ENCODE data around the gene PSMD8. TPM values are rescaled to one million over a fixed set of nuclear protein-coding genes. Genes with fewer than 3 reads are reported as not detected.
"Not testable (repeated sequence)": the region's sequence is repeated elsewhere in the genome, so short reads cannot be mapped to it uniquely, and the experiment has no call there.

PSMD8 gene
- total RNA-seq, 2 donors from 2014 or later, result 216 to 290 TPM

DNA sequence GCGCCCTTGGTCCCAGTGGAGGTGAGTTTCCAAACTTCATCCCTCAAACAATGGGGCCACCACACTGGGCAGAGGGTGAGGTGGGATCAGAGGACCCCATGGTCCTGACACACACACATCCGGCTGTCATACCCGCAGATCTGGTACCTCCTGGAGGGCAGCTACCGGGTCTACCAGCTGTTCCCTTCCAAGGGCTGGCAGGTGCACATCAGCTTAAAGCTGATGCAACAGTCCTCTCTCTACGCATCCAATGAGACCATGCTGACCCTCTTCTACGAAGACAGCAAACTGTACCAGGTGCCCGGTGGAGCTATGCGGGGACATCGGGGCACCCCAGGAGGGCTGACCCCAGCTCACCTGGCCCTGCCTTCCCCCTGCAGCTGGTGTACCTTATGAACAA is 14.0 kb upstream of the PSMD8 start:
- intact Hi-C loops (cut with DNase I), result no loop called here
- no peak for ATAC-seq
- DNase-seq, result no peak

DNA sequence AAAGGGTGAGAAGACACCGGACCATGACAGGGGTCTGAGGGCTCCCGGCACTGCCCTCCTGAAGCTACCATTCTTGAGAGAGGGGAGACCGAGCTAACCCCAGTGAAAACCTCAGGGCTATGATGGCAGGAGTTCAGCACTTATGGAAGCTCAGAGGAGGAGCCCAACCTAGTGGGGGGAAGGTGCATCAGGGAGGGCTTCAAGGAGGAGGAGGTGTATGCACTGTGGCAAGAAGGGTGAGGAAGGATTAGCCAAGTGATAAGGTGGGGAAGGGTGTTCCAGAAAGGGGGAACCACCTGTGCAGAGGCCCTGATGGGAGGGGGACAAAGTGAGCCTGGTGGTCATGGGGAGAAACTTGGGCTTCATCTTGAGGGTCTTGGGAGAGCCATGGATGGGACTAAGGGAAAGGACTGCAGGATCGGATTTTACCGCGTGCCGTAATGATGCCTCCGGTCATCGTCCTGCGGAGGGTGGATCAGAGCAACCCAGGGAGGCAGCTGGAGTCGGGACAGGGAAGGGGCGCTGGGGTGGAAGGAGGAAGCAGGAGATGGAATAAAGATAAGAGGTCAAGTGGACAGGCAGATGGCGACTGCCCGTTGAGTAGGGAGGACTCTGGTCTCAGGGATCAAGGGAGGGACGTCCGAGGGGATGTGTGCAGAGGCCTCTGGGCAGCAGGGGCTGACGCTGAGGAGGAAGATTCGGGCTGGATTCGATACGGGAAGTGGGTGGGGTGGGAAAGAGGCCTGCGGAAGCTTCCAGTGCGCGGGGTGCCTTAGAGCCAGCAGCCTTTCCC is 13.3 kb upstream of the PSMD8 start:
- no peak for DNase-seq
- intact Hi-C loops (cut with DNase I), result no loop called here
- ATAC-seq, result peak in 1 of 2 donors; percentile 9

DNA sequence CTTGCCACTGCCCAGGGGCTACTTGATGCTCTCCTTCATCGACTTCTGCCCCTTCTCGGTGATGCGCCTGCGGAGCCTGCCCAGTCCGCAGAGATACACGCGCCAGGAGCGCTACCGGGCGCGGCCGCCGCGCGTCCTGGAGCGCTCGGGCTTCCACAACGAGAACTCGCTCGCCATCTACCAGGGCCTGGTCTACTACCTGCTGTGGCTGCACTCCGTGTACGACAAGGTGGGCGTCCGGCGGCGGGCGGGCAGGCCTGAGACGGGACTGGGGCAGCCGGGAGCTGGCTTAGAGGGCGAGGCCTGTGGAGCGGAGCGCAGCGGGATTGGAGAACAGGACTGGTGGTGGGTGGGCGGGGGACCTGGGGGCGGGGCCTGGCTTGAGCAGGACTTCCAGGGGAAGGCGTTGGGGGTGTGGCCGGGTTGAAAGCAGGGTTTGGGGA is 12.7 kb upstream of the PSMD8 start:
- DNase-seq, result peak; percentile 85
- intact Hi-C loops (cut with DNase I), result no loop called here
- peak; percentile 94 to 95 for ATAC-seq

DNA sequence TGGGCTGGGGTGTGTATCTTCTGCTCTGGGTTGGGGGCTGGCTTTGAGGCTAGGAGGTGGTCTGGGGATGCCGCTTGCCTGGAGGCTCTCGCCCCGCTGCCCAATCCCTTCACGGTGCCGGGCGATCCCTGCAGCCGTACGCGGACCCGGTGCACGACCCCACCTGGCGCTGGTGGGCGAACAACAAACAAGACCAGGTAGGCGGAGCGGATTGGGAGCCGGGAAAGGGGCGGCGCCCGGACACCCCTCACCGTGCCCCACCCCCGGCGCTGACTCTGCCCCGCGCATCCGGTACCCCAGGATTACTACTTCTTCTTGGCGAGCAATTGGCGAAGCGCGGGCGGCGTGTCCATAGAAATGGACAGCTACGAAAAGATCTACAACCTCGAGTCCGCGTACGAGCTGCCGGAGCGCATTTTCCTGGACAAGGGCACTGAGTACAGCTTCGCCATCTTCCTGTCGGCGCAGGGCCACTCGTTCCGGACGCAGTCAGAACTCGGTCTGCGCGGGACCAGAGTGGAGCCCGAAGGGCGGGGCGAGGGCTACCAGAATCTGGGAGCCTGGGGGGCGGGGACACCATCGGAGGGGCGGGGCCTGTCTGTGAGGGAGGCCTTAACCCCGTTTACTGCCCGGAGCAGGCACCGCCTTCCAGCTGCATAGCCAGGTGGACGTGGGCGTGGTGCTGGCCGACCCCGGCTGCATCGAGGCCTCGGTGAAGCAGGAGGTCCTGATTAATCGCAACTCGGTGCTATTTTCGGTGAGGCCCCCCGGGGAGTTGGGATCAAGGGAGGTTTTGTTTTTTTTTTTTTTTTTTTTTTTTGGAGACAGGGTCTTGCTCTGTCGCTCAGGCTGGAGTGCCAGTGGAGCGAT is 12.1 kb upstream of the PSMD8 start:
- DNase-seq (peak; percentile 91), ATAC-seq (peak; percentile 77 to 92)
- intact Hi-C loops (cut with DNase I), result no loop called here

DNA sequence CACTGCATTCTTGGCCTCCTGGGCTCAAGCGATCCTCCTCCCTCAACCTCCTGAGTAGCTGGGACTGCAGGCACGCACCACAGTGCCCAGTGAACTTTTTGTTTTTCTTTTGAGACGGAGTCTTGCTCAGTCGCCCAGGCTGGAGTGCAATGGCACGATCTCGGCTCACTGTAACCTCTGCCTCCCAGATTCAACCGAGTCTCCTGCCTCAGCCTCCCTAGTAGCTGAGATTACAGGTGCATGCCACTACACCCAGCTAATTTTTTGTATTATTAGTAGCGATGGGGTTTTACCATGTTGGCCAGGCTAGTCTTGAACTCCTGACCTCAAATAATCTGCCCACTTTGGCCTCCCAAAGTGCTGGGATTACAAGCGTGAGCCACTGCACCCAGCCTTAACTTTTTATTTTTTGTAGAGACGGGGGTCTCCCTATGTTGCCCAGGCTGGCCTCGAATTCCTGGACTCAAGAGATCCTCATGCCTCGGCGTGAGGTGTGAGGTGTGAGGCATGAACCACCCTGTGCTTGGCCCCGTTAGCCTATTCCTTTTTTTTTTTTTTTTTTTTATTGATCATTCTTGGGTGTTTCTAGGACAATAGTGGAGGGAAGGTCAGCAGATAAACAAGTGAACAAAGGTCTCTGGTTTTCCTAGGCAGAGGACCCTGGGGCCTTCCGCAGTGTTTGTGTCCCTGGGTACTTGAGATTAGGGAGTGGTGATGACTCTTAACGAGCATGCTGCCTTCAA is 11.3 kb upstream of the PSMD8 start:
- DNase-seq; intact Hi-C loops (cut with DNase I); ATAC-seq: not testable (repeated sequence)

DNA sequence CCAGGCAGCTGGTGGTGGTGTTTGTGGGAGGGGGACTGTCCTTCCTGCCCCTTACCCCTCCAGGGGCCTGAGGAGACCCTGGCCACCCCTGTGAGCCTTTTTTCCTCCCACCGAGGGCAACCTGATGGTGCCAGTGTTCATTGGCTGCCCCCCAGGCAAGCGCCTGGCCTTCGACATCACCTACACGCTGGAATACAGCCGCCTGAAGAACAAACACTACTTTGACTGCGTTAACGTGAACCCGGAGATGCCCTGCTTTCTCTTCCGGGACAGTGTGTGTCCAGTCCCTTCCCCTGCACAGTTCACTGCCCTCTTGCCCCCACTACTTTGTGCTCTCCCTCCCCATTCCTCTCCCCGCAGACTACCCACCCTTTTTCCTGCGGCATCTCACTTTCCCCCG is 7.3 kb upstream of the PSMD8 start:
- intact Hi-C loops (cut with DNase I), result no loop called here
- no peak for DNase-seq
- ATAC-seq, result no peak

DNA sequence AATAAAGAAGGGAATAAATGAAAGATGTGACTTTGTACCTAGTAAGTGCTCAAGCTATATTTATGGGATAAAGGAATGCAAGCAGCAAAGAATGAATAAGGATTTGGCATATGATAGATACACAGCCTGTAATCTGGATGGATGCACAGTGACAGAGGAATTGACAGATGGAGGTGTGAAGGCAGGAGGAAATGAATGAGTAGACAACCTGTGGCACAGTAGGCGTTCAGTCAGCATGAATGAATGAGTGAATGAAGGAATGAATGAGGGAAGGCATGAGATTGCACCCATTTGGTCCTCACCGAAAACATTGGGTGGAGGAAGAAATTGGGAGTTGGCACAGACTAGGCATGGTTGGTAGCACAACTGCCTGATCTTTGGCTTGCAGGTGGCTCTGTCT is 4.8 kb upstream of the PSMD8 start:
- no peak for ATAC-seq

DNA sequence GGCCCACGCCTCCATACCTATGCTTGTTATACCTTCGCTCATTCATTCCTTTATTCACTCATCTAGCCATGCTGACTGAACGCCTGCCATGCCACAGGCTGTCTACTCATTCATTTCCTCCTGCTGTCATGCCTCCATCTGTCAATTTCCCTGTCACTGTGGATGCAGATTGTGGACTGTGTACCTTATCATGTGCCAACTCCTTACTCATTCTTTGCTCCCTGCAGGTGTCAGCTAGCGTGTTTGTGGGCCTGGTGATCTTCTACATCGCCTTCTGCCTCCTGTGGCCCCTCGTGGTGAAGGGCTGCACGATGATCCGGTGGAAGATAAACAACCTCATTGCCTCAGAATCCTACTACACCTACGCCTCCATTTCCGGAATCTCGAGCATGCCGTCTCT is 4.1 kb upstream of the PSMD8 start:
- no peak for ATAC-seq
- intact Hi-C loops (cut with DNase I), result no loop called here
- DNase-seq, result no peak

More for the DNA sequence above, 4.8 kb upstream of the PSMD8 start:
- DNase-seq, result no peak
- intact Hi-C loops (cut with DNase I), result no loop called here

DNA sequence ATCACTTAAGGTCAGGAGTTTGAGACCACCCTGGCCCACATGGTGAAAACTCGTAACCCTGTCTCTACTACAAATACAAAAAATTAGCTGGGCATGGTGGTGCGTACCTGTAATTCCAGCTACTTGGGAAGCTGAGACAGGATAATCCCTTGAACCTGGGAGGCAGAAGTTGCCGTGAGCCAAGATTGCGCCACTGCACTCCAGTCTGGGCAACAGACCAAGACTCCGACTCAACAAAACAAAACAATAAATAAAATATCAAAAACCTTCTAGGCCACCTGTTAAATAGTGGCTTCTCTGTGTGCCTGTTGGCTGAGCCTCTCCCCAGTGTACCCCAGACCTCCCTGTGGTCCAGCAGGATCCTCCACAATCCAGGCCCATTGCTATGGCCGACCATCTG is 3.3 kb upstream of the PSMD8 start:
- intact Hi-C loops (cut with DNase I), result no loop called here
- ATAC-seq (no peak), DNase-seq (no peak)

DNA sequence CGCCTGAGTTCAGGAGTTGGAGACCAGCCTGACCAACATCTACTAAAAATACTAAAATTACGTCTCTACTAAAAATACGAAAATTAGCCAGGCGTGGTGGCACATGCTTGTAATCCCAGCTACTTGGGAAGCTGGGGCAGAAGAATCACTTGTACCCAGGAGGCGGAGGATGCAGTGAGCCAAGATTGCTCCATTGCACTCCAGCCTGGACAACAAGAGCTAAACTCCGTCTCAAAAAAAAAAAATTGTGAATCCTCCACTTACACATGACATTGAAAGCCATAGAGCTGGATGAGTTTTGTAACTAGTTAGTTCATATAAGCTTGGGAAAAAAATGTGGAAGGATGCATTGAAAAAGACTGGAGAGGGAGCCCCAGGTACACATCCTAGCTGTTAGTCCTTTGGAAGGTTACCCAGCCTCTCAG is 452 bp upstream of the PSMD8 start:
- ATAC-seq, result no peak
- DNase-seq, result no peak
- intact Hi-C loops (cut with DNase I), result loop anchor here in 1 of 2 donors (1.0 kb wide), 1 partner anchor 38 kb away; no protein-coding TSS in a partner anchor

DNA sequence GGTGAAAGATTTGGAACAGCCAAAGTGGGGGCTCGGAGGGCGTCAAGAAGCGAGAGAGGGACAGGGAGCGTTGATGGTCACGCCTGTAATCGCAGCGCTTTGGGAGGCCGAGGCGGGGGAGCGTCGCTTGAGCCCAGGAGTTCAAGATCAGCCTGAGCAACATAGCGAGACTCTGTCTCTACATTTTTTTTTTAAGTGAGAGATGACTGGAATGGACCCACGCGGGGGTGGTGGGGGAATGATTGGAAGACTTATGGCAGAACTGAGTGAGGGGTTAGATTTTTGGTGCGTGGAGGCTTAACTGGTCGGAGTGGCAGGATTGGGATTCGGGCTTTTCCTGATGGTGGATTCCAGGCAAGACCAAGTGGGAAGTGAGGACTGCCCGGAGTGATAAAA is 725 bp downstream of the PSMD8 start:
- intact Hi-C loops (cut with DNase I), result no loop called here
- ATAC-seq, result peak; percentile 7 to 13
- no peak for DNase-seq

DNA sequence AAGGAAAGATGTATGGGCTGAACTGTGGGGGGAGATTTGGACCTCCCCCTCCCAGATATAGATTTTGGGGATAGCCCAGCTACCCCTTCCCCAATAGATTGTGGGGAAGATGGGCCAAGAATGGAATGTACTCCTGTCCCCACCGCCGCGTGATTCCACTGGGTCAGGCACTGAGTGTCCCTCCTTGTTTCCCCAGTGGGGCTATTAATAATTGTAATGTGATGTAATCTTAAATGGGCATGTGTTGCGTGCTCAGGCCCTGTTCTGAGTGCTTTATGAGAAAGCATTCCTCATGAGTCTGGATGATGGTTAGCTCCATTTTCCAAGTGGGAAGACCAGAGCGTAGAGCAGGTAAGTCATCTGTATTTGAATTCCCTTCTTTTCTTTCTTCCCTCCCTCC is 1.4 kb downstream of the PSMD8 start:
- ATAC-seq, result no peak
- DNase-seq, result no peak
- intact Hi-C loops (cut with DNase I), result no loop called here

DNA sequence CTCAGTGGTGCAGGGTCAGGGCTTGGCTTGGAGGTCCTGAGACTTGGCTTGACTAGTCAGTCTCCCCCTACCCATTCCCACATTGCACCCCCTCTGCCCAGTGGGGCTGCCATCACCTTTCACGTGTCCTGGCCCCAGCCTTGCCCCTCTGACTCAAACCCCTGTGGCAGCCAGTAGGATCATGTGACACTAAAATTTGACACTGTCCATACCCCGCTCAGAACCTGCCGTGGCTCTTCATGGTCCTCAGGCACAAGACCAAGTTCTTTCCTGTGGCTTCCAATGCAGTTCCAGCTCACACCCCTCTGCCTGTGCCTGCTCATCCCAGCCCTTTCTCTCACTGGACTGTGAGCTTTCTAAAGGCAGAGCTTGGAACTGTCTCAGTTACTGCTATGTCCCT is 2.2 kb downstream of the PSMD8 start:
- intact Hi-C loops (cut with DNase I), result no loop called here
- no peak for ATAC-seq
- no peak for DNase-seq

DNA sequence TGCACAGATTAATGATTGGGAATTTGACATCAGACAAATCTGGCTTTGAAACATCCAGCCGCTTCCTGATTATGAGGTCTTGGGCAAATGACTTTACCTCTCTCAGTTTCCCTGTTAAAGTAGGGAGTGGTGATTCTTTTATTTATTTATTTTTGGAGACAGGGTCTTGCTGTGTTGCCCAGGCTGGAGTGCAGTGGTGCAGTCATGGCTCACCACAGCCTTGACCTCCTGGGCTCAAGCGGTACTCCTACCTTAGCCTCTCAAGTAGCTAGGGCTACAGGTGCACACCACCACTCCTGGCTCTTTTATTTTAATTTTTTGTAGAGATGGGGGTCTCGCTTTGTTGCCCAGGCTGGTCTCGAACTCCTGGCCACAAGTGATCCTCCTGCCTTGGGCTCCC is 2.7 kb downstream of the PSMD8 start:
- no peak for ATAC-seq
- intact Hi-C loops (cut with DNase I), result no loop called here
- DNase-seq, result no peak

DNA sequence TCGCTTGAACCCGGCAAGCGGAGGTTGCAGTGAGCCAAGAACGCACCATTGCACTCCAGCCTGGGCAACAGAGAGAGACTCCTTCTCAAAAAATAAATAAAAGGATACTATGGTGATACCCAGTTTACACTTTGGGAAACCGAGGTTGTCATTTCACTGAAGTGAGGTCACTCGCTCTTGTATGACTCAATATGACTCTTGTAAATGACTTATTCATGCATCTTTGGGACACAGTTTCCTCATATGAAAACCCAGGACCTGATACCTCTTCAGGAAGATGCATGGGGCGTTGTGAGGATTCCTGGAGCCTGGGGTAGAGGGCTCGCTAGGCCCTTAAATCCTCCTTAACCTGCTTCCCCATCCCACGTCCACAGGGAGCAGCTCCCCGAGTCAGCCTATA is 4.5 kb downstream of the PSMD8 start:
- ATAC-seq, result no peak
- intact Hi-C loops (cut with DNase I), result no loop called here
- no peak for DNase-seq

DNA sequence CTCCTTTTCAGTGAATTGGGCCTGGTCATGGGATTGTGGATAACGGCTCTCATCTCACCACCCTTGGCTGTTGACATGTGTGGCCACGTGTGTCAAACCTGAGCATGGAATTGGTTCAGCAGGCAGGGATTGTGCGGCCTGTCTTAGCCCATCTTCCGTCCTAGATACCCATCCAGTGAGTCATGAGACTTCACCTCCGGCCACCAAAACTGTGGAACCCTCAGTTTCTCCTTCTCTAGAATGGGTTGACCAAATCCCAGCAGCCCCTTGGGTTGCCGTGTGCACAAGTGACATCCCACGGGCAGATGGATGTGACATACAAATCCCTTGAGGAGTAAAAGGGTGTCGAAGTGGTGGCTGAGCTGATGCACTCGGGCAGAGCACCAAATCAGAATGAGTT is 6.8 kb downstream of the PSMD8 start:
- DNase-seq (no peak), ATAC-seq (no peak)
- intact Hi-C loops (cut with DNase I), result no loop called here

DNA sequence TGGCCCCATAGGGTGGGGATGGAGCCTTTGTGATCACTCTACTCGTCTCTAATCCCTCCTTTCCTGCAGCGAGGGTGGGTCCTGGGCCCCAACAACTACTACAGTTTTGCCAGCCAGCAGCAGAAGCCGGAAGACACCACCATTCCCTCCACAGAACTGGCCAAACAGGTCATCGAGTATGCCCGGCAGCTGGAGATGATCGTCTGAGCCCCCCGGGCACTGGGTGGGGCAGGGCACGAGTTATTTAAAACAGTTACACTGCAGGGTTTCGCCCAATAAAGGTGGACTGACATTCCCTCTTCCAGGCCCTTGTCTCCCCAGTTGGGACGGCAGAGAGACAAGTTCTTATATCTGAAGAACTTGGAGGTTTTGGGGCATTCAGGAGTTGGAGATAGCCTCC is 8.8 kb downstream of the PSMD8 start:
- intact Hi-C loops (cut with DNase I), result no loop called here
- no peak for ATAC-seq
- DNase-seq, result no peak

DNA sequence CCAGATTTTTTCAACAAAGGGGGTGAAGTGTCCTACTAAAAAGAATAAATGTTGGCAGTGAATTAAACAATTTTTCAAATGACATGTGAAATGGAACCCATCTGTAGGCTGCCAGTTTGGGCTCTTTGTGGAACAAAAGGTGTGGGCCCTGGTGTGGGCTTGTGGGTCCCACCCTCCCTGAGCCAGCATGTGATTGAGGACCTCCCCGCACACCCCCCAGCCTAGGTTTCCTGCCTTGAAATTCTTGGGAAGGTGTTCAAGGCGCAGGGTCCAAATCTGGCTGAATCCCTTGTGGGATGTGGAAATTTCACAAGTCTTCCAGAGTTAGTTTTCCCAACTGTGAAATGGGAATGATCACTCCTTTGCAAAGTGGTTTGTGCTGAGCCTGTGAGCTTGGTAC is 9.4 kb downstream of the PSMD8 start:
- intact Hi-C loops (cut with DNase I), result no loop called here
- ATAC-seq (no peak), DNase-seq (no peak)

DNA sequence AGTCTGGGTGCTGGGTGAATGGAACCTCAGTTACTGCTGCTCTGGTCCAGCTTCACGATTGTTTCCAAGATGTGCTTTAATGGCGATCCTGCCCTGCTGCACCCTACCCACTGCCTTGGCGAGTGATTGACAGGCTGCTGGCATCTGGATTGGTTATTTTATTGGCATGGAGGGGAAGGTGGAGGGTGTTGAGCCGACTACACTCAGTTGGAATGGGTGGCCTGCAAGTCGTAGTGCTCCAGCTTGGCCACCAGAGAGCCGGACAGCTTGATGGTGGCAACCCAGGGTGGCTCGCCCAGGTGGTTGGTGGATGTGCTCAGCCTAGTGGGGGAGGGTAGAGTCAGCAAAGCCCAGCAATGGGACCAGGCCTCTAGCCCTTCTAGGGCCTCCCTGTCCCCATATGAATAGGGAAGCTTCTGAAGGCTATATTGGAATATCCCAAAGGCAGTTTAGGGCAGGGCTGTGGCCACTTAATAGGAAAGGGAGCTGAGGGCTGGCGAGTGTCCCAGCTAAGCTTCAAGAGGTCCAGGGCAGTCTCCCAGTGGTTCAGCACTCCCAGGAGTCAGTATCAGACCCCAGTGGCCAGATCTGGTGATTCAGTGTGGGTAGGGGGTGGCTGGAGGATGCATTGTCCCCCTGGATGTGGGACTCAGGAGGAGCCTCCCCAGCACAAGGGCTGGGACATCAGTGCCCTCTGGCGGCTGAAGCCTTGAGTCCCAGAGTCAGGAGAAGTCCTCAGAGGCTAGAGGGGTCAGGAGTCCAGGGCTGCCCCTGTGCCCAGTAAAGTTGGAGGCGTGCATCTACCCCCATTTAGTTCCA is 10.0 kb downstream of the PSMD8 start:
- DNase-seq (no peak), ATAC-seq (no peak)
- intact Hi-C loops (cut with DNase I), result no loop called here

Measured in left cardiac atrium (tissue), 4 donors.